ENCODE data around the gene SELENOI. TPM values are rescaled to one million over a fixed set of nuclear protein-coding genes. Genes with fewer than 3 reads are reported as not detected.
"Not testable (repeated sequence)": the region's sequence is repeated elsewhere in the genome, so short reads cannot be mapped to it uniquely, and the experiment has no call there.

SELENOI gene, protein sequence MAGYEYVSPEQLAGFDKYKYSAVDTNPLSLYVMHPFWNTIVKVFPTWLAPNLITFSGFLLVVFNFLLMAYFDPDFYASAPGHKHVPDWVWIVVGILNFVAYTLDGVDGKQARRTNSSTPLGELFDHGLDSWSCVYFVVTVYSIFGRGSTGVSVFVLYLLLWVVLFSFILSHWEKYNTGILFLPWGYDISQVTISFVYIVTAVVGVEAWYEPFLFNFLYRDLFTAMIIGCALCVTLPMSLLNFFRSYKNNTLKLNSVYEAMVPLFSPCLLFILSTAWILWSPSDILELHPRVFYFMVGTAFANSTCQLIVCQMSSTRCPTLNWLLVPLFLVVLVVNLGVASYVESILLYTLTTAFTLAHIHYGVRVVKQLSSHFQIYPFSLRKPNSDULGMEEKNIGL
- 30.9 TPM for total RNA-seq

DNA sequence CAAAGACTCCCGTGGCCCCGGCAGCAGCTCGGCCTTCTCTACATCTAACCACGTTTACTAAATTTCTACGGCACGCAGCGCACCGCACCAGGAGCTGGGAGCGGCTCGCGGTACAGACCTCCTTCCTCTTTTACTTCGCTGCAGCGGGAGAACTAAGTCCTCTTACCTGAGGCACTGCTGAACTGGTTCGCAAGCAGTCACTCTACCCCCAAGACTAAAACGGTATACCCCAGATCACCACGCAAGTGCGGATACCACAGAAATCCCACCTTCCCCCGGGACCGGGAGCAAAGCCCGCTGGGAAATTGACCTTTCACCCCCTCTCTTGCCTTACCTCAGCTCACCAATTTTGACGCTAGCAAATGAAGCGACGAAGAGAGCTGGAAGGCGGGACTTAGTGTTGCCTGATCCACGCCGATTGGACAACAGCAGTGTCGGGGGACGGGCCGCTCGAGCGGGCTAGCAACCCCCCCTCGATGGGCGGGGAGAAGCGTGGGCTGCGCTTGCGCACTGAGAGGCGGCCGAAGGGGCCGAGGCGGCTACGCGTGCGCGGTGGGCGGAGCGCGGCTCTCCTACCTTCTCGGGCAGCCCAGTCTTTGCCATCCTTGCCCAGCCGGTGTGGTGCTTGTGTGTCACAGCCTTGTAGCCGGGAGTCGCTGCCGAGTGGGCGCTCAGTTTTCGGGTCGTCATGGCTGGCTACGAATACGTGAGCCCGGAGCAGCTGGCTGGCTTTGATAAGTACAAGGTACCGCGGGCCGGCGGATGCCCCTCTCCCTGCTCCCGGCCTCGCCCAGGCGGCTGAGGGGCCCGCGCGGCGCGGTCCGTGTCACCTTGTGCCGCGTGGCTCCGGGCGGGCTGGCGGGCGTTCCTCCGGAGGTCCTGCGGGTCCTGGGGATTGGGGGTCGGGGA lies at the start of gene SELENOI:
Gene SELENOI, plus strand, starts transcription at position 599 of the 909 bp plus-strand sequence. Its CDS starts 90 bp downstream, at position 689.
- DNase-seq (ENCODE audit: low spot score) = peak; percentile 99

DNA sequence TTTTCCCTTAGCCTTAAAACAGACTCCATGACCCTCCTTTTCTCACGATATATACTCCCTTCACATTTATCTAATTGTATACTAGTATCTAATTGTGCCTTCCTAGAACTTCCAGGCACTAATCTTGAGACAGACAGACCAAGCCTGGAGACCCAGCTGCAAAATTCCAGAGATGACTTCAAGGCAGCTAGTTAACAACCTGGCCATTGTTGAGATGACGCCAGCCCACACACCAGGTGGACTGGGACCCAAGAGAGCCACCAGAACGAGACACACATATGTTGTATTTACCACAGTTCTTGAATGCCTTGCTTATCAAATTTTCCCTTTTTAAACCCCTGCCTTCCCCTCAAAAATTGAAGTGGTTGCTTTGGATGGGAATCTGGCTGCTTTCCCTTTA lies 48.9 kb upstream of the SELENOI start:
- no peak for DNase-seq (ENCODE audit: low spot score)

DNA sequence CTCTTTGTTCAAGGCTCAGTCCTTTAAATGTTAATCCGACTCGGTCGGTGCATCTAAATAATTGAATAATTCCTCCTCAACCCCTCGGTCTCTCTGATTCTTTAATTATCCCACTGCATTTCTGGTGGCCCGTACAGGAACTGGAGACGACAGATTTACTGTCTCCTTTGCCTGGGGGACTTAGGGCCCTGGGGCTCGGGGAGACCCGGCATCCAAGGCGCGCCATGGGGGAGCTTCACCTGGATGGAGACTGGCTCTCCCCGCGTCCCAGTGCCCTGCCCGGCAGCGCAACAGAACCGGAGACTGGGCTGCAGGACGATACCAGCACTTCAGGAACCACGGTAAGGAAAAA lies 47.7 kb upstream of the SELENOI start:
- DNase-seq (ENCODE audit: low spot score) = no peak

DNA sequence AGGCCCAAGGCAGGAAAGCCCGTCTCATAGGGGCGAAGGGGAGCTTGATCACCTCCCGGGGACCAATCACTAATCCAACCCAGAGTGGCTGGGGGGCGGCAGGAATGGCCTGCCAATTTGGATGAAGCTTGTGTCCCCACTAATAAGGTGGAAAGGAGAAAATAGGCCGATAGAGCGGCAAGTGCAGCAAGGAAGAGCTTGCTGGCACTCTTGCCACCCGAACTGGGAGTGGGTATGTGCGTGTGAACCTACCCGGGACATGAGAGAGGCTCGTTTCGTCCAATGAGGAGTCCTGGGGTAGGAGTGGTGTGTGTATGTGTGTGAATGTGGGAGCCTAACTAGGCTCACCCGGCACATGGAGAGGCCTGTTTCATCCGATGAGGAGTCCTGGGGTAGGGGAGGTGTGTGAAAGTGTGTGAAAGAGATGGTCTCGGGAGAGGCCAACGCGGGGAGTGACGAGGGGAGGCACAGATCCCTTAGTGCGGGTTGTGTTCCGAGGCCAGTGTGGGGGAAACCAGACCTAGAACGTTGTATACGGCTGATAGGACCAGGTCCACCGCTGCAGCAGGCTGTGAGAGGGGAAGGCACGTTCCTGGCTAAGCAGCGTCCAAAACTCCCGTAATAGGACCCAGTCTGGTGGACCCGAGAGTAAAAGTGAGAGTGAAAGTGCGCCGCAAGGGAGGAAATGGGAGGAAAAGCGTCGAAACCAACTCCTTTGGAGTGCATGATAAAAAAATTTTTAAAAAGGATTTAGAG lies 47.1 kb upstream of the SELENOI start:
- DNase-seq (ENCODE audit: low spot score) = peak; percentile 38

DNA sequence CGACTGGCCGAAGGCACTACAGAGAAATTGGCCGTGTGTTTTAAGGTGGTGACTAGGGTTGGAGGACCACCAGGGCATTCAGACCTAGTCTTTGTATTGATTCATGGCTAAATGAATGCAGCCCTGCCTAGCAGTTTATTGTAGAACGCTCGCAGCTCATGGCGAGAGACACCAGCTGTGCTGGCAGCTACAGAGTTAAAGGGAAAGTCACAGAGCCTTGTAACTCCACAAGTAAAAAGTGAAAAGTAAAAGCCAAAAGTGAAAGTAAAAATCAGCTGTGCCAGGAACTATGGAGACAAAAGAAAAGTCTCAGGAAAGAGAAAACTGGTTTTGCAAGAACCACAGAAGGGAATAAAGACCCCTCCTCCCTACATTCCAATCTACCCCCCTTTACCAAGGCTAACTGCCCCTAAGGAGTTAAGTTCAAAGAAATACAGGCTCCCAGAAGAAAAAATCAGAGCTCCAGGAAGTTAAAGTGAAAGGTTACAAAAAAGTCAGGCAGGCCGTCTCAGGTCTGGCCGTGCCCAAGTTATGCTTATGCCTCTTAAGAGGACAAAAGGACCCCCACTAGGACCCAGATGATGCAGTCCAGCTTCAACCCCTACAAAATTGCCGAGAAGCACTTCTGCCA lies 46.4 kb upstream of the SELENOI start:
- no peak for DNase-seq (ENCODE audit: low spot score)

DNA sequence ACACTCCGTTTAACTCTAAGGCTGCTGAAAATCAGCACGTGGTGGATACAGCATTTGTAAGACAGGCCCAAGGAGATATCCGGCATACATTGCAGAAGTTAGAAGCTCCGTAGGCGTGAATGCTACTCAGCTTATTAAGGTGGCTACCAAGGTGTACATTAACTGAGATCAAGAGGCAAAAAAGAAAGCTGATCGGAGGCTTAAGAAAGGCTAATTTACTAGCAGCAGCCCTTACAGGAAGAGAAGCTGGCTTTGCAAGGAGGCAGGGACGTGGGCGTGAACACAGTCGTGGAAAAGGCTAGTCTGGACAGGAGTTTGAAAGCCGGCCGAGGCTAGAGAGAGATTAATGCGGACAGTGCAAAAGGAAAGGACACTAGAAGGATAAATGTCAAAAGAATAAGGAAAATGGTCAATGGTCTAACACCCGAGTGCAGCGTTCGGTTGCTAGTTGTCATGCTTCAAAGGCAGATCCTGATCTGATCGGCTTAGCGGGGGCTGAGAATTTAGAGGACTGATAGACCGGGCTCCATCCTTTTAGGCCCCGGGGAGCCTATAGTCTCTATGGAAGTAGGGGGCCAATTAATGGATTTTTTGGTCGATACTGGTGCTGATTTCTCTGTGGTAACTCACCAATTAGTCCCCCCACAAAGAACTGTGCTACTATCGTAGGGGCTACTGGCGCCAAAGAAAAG lies 45.6 kb upstream of the SELENOI start:
- no peak for DNase-seq (ENCODE audit: low spot score)

DNA sequence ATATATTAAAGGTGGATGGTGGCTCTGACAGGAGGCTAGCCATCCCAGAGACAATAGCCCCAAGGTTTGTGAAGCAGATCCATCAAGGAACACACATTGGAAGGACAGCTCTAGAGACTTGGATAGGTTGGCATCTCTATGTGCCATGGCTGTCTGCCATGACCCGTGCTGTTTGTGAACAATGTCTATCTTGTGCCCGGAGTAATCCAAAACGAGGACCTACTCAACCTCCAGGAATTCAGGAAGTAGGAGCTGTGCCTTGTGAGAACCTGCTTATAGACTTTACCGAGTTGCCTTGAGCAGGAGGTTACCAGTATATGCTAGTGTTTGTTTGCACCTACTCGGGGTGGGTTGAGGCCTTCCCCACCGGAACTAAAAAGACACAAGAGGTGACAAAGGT lies 43.1 kb upstream of the SELENOI start:
- no peak for DNase-seq (ENCODE audit: low spot score)

DNA sequence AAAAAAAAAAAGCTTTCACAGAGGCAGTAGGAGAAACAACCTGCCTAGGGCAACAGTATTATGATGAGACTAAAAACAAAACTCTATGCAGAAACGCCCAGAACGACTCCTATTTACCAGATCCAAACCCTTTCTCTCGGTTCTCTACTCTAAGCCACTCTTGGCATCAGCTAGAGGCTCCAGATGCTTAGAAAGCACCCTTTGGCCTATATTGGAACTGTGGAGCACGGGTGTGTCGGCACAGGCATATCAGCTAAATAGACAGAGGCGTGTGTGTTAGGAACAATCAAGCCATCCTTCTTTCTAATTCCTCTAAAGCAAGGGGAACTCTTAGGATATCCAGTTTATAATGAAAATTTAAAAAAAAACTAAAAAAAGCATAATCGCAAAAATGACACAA lies 40.8 kb upstream of the SELENOI start:
- DNase-seq (ENCODE audit: low spot score) = not testable (repeated sequence)

DNA sequence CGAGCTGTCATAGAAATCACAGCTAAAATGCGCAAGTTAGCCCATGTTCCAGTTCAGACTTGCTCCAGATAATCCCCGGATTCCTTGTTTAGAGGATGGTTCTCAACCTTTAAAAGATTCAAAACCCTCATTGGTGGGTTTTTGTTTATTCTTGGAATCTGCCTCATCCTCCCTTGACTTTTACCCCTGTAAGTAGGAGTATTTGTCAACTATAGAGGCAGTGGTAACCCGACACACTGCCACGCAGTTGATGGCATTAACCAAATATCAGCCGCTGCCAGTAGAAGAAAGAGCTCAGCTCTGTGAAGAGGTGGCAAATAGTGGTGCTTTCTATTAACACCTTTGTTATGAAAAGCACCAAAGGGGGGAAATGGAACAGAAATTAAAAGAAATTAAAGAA lies 40.4 kb upstream of the SELENOI start:
- no peak for DNase-seq (ENCODE audit: low spot score)

DNA sequence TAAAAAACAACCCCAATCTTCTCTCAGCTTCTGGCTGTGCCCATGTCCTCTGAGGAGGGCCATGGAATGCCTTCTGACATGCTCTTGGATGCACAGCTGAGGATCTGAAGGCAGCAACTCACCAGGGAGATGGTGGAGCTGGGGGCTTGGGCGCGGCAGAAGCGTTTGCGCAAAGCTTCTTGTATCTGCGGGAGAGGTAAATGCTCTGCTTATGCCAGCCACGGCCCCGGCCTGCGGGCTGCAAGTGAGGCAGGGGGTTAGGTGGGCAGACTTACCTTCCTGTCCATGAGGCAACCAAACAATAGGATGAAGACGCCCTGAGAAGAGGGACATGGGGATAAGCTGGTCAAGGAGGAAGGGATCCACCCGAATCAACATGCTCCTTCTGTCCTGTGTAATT lies 36.0 kb upstream of the SELENOI start:
- no peak for DNase-seq (ENCODE audit: low spot score)

DNA sequence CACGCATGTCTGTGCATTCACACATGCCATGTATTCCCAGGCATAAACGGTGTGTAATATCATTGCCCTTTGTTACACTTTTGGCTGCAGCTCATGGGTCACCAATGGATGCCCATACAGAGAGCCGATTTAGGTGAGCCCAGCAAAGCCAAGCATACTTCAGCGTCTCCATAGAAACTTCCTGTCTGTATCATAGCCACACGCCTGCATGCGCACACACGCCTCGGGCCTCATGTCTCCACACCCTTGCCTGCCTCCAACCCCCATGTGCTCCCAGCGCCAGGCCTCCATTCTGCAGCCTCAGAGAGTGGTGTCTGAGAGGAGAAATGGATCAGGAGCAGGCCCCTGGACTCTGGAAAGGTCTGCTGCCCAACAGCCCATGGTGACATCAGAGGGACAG lies 33.5 kb upstream of the SELENOI start:
- DNase-seq (ENCODE audit: low spot score) = no peak

DNA sequence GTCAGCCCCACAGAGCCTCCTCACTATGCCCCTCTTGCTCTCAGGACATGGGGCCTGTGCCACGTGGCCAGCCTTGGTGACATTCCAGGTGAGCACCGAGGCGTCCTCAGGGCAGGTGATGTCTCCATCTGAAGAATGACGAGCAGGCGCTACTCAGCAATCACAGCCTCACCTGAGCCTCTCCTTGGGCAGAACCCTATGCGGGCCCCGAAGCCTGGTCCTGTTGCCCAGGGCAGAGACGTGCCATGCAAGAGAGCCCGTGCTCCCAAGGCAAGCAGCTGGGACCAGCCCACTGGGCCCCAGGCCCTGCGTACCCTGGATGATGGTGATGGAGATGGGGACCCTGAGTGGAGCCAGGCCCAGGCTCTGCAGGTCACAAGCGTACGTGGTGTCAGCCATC lies 32.5 kb upstream of the SELENOI start:
- no peak for DNase-seq (ENCODE audit: low spot score)

DNA sequence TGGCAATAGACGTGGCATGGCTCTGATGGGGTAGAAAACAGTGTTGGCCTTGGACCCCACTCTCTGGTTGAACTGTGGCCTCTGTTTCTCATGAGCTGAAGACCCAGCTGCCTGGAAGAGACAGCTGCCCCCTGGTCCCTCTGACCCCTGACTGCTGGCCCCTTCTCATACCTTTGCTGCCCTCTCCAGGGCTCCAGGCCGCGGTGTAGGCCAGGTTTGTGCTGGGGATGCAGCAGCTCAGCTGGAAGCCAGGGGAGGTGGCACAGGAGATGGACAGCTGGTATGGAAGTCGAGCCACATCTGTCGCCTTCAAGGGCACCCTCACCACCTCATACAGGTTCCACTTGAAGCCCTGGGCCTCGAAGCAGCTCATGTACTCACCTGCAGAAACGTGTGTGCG lies 31.7 kb upstream of the SELENOI start:
- no peak for DNase-seq (ENCODE audit: low spot score)

DNA sequence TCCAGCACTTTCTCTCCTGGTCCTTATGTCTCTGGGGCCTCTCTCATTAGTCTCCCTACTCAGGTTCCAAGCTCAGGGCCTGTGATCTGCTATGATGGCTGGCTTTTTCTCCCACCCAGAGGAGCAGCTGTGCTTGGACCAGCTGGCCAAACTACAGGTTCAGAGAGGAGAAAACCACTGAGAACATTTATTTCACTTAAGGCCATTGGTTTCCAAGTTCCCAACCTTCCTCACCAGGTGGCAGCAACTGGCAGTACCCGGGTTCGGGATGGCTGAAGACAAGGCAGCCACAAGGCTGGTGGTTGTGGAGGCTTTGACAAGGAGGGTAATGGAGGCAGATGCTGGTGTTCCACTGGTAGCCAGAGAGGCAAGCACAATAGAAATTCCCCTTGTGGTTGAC lies 29.9 kb upstream of the SELENOI start:
- DNase-seq (ENCODE audit: low spot score) = no peak

DNA sequence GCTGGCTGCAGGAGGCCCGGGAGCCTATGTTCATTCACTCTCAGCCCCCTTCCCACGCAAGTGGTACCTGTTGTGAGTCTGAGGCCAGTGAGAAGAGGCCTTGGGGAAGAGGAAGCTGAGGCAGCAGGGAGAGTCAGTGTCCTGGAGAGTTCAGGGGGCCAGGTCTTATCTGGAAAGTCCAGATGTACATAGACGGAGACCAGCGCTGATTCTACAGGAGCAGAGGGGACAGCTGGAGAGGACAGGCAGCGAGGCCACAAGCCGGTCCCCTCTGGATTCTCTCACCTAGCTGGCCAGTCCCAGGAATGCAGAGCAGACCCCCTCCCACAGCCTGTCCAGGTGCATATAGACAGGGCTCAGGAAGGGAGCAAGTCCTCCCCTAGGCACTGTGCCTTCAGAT lies 29.1 kb upstream of the SELENOI start:
- no peak for DNase-seq (ENCODE audit: low spot score)

DNA sequence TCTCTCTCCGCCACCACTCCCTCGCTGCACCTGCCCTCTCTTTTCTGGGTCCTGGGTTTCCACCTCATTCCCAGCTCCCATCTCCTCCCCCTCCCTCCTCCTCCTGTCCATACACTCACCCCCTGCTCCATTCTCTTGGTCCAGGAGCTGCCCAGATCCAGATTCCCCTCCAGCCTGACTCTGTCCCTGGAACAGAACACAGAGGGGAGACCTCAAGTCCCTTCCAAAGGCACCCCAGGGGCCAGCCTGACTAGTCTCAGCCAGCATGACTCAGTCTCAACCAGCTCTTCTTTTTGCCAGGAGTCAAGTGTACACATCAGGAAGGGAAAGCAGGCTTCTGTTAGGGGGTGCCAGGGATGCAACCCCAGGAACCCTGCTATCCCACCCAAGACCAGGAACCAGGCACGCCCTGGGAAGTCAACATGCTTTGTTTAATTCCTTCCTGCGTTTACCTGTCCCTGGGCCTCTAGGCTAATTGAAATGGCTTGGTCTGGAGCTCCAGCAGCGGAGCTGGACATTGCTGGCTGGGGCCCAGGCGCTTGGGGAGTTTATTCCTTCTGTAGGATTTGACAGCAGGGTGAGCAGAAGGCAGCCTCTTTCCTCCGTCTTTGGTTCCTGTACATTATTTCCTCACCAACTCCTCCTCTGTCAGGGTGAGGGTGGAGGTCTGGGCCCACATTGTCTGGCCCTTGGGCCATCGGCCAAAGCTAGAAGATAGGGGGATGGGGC lies 28.4 kb upstream of the SELENOI start:
- no peak for DNase-seq (ENCODE audit: low spot score)

DNA sequence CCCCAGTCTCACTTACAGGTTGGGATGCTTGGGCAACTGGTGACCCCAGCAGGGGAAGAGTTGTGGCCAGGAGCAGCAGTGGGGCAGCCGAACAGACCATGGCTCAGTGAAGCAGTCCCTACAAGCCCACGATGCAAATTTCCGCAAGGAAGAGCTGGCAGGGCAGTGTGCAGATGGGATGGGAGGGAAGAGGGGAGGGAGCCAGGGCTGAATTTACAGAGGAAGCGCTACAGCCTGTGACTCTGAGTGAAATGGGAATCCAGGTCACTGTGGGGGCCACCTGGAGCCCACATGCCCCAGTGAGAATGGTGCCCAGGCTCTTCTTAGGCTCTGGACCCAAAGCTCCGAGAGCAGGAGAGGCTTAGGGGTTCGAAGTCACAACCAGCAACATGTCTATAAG lies 27.0 kb upstream of the SELENOI start:
- DNase-seq (ENCODE audit: low spot score) = no peak

DNA sequence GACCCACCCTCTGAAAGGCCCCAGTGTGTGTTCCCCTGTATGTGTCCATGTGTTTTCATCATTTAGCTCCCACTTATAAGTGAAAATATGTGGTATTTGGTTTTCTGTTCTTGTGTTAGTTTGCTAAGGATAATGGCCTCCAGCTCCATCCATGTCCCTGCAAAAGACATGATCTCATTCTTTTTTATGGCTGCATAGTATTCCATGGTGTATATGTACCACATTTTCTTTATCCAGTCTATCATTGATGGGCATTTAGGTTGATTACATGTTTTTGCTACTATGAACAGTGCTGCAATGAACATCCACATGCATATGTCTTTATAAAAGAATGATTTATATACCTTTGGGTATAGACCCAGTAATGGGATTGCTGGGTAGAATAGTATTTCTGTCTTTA lies 21.5 kb upstream of the SELENOI start:
- DNase-seq (ENCODE audit: low spot score) = not testable (repeated sequence)

DNA sequence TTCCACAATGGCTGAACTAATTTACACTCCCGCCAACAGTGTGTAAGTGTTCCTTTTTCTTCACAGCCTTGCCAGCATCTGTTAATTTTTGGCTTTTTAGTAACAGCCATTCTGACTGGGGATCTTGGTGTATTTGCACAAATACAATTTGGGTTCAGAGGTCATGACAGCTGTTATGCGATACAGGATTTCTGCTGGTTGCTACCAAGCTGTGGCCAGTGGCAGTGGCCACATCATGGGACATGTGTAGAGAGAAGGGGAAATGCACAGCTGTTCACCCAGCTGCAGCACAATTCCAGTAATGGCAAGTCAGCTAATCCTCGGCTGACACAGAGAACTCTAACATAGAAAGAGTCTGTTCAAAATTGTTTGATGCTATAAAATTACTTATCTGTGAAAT lies 21.0 kb upstream of the SELENOI start:
- no peak for DNase-seq (ENCODE audit: low spot score)

DNA sequence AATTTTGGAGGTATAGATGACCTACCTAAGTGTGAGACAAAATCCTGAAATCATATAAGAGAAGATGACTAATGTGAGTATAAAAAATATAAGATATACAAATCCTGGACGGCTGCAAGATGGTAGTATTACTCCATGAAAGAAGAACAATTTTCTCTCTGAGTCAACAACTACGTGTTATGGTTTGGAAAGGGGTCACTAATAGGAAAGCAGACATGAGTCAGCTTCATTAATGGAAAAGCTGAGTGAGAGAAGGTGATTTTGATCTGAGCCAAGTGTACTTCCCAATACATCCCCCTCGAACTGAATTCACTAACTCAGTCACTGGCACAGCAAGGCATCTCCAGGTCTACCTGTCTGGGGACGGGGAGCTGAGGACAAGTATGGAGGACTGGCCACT lies 20.1 kb upstream of the SELENOI start:
- DNase-seq (ENCODE audit: low spot score) = no peak

DNA sequence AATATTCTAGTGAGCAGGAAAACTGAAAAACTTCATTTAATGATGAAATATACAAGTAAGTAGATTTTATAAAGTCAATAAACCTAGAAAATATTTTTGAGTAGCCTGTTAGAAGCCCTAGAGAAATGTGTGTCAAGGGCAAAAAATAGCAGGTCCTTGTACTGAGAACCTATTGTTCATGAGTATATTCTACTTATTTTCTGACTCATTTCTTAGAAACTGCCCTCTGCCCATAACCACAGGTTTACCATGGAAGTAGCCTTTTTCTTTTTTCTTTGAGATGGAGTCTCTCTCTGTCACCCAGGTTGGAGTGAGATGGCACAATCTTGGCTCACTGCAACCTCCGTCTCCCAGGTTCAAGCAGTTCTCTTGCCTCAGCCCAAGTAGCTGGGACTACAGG lies 19.4 kb upstream of the SELENOI start:
- no peak for DNase-seq (ENCODE audit: low spot score)

Data from mucosa of gallbladder (tissue), 1 donor.